Uterus (tissue), 2 donors: ENCODE measurements around the gene ANKH.

Experiments
- POLR2A ChIP-seq, 2 donors: fragments of 450-650 bp; IDR thresholded peaks; one replicate each; pipeline ENCODE4 v1.6.1; 2016; ENCODE audit warnings: antibody characterized with exemption in 2 of 2, mild to moderate bottlenecking in 1 of 2, moderate library complexity in 1 of 2
- TF ChIP-seq, protein P1 (sequence below), 4 experiments: fragments of 200-600 bp in 2 of 4; fragments of 450-650 bp in 2 of 4; sonication (generic) in 2 of 4; IDR thresholded peaks; one replicate each; pipeline ENCODE4 v1.5.1; 2016 to 2019; ENCODE audit warnings: antibody characterized with exemption in 4 of 4, mild to moderate bottlenecking in 2 of 4, moderate library complexity in 1 of 4

DNA sequence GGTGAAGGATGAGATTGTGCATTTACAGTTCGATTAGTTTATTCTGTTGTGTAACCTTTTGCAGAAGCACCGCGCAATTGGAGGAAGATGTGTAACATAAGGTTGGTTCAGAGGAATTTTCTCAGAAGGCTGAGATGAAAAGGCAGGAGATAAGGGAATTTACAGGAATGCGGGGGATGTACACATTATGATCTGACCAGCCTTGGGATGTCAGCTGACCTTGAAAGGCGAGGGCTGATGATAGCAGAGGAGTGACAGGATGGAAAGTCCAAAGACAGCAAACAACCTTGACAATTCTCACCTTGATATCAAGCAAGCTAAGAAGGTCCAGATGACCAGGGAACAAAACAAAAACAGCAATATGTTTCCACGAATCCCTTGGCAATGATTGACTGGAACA is 118.3 kb downstream of the ANKH start:
- TF ChIP-seq, protein P1, sequence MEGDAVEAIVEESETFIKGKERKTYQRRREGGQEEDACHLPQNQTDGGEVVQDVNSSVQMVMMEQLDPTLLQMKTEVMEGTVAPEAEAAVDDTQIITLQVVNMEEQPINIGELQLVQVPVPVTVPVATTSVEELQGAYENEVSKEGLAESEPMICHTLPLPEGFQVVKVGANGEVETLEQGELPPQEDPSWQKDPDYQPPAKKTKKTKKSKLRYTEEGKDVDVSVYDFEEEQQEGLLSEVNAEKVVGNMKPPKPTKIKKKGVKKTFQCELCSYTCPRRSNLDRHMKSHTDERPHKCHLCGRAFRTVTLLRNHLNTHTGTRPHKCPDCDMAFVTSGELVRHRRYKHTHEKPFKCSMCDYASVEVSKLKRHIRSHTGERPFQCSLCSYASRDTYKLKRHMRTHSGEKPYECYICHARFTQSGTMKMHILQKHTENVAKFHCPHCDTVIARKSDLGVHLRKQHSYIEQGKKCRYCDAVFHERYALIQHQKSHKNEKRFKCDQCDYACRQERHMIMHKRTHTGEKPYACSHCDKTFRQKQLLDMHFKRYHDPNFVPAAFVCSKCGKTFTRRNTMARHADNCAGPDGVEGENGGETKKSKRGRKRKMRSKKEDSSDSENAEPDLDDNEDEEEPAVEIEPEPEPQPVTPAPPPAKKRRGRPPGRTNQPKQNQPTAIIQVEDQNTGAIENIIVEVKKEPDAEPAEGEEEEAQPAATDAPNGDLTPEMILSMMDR (IDR thresholded peaks at IDR 0.05), result no peak
- TF ChIP-seq POLR2A (IDR thresholded peaks at IDR 0.05), result no peak
